Measurements from ENCODE around the gene SLC25A26. TPM values are rescaled to one million over a fixed set of nuclear protein-coding genes. Genes with fewer than 3 reads are reported as not detected.
A peak's percentile ranks its signal among the peaks of the same experiment; 100 is the strongest.

The SLC25A26 gene
- total RNA-seq, 1 donor from 2014 or later = 13.1 TPM

DNA sequence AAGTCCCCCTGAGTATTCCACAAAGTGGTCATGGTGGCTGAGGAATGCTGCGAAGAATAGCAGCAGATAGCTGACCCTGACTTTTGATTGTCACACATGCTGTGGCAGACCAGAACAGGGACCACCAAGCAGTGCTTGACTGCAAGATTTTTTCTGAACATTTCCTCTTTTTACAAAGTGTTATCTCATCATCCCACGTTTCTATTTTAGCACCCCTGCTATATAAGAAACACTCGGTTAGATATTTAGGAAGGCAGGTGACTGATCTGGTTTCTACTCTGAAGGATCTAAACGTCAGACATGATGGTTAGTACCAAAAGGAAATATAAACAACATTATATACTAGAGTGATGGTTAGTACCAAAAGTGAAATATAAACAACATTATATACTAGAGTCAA lies 9.1 kb downstream of the SLC25A26 start:
- Mint-ChIP-seq H3K4me1 (ENCODE audit: low read depth) (no peaks in the 10 kb centered on the region), H3K27me3 (ENCODE audit: low read depth) (no peaks in the 10 kb centered on the region), H3K9me3 (ENCODE audit: low read depth) (no peaks in the 10 kb centered on the region), H3K36me3 (ENCODE audit: low read depth) (no peaks in the 10 kb centered on the region), H3K27ac (ENCODE audit: unreplicated experiment) (no peak overlapping the region), H3K4me3 (ENCODE audit: unreplicated experiment) (no peak overlapping the region)
- no peak for DNase-seq (ENCODE audit: low spot score)
- TF ChIP-seq, protein P1, sequence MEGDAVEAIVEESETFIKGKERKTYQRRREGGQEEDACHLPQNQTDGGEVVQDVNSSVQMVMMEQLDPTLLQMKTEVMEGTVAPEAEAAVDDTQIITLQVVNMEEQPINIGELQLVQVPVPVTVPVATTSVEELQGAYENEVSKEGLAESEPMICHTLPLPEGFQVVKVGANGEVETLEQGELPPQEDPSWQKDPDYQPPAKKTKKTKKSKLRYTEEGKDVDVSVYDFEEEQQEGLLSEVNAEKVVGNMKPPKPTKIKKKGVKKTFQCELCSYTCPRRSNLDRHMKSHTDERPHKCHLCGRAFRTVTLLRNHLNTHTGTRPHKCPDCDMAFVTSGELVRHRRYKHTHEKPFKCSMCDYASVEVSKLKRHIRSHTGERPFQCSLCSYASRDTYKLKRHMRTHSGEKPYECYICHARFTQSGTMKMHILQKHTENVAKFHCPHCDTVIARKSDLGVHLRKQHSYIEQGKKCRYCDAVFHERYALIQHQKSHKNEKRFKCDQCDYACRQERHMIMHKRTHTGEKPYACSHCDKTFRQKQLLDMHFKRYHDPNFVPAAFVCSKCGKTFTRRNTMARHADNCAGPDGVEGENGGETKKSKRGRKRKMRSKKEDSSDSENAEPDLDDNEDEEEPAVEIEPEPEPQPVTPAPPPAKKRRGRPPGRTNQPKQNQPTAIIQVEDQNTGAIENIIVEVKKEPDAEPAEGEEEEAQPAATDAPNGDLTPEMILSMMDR (IDR thresholded peaks at IDR 0.05) = no peak

GRCh38 chr3:66233033-66233432 lies 12.2 kb downstream of the SLC25A26 start:
- no peak for DNase-seq (ENCODE audit: low spot score)
- Mint-ChIP-seq H3K4me3 (ENCODE audit: unreplicated experiment) (no peak overlapping the region), H3K4me1 (ENCODE audit: low read depth) (no peaks in the 10 kb centered on the region), H3K27me3 (ENCODE audit: low read depth) (no peaks in the 10 kb centered on the region), H3K27ac (ENCODE audit: unreplicated experiment) (no peak overlapping the region), H3K9me3 (ENCODE audit: low read depth) (no peaks in the 10 kb centered on the region), H3K36me3 (ENCODE audit: low read depth) (no peaks in the 10 kb centered on the region)
- TF ChIP-seq, protein P1 (IDR thresholded peaks at IDR 0.05) = no peak

DNA sequence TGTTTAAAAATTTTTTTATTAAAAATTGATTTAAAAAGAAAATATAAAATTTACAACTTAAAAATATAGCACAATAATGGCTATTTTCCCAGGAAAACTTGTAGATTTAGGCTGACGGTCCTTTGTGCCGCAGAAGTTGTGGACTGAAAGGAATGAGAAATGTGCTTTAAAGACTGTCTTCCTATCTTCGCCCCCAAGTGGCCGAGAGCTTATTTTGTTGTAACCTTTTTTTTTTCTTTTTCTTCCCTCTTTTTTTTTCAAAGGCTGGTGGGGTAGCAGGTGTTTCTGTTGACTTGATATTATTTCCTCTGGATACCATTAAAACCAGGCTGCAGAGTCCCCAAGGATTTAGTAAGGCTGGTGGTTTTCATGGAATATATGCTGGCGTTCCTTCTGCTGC lies 15.5 kb downstream of the SLC25A26 start:
- Mint-ChIP-seq H3K4me1 (ENCODE audit: low read depth) (no peaks in the 10 kb centered on the region), H3K9me3 (ENCODE audit: low read depth) (peaks cover 15% of the 10 kb centered on the region), H3K27ac (ENCODE audit: unreplicated experiment) (no peak overlapping the region), H3K27me3 (ENCODE audit: low read depth) (no peaks in the 10 kb centered on the region), H3K4me3 (ENCODE audit: unreplicated experiment) (no peak overlapping the region), H3K36me3 (ENCODE audit: low read depth) (peaks cover 13% of the 10 kb centered on the region)
- TF ChIP-seq, protein P1 (IDR thresholded peaks at IDR 0.05) = peak; percentile 58
- no peak for DNase-seq (ENCODE audit: low spot score)

DNA sequence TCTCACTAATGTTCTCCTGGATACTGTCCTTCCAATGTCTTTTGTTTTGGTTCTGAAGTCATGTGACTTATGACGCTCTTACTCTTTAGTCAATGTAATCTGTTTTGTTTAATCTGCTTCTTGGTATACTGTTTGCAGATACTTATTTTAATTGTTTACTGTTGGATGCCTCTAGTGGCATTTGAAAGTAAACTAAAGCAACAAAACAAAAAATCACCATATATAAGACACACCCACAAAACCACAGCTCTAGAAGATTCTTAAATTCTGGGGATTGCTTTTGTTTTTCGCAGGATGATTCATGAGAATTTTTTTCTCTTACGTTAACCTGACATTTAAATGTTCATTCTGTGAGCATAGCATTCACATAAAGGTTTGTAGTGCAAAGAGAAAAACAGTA lies 16.8 kb downstream of the SLC25A26 start:
- Mint-ChIP-seq H3K9me3 (ENCODE audit: low read depth) (peaks cover 15% of the 10 kb centered on the region), H3K4me3 (ENCODE audit: unreplicated experiment) (no peak overlapping the region), H3K36me3 (ENCODE audit: low read depth) (peaks cover 13% of the 10 kb centered on the region), H3K4me1 (ENCODE audit: low read depth) (no peaks in the 10 kb centered on the region), H3K27me3 (ENCODE audit: low read depth) (no peaks in the 10 kb centered on the region), H3K27ac (ENCODE audit: unreplicated experiment) (no peak overlapping the region)
- TF ChIP-seq, protein P1 (IDR thresholded peaks at IDR 0.05) = no peak
- DNase-seq (ENCODE audit: low spot score) = no peak

GRCh38 chr3:66239513-66240123 lies 18.8 kb downstream of the SLC25A26 start:
- H3K27me3 Mint-ChIP-seq (ENCODE audit: low read depth) = no peaks in the 10 kb centered on the region
- DNase-seq (ENCODE audit: low spot score) = no peak
- H3K4me1 Mint-ChIP-seq (ENCODE audit: low read depth) = no peaks in the 10 kb centered on the region
- H3K27ac Mint-ChIP-seq (ENCODE audit: unreplicated experiment) = no peak overlapping the region
- no peak overlapping the region for H3K4me3 Mint-ChIP-seq (ENCODE audit: unreplicated experiment)
- H3K9me3 Mint-ChIP-seq (ENCODE audit: low read depth) = peaks cover 15% of the 10 kb centered on the region
- TF ChIP-seq, protein P1 (IDR thresholded peaks at IDR 0.05) = no peak
- H3K36me3 Mint-ChIP-seq (ENCODE audit: low read depth) = peaks cover 22% of the 10 kb centered on the region
